ENCODE data around the gene COL18A1. TPM values are rescaled to one million over a fixed set of nuclear protein-coding genes. Genes with fewer than 3 reads are reported as not detected.
"Not testable (repeated sequence)": the region's sequence is repeated elsewhere in the genome, so short reads cannot be mapped to it uniquely, and the experiment has no call there.

The COL18A1 gene
- total RNA-seq (2014; rRNA removed; shearing (Covaris generic)), result 55.9 TPM in 2 replicates

DNA sequence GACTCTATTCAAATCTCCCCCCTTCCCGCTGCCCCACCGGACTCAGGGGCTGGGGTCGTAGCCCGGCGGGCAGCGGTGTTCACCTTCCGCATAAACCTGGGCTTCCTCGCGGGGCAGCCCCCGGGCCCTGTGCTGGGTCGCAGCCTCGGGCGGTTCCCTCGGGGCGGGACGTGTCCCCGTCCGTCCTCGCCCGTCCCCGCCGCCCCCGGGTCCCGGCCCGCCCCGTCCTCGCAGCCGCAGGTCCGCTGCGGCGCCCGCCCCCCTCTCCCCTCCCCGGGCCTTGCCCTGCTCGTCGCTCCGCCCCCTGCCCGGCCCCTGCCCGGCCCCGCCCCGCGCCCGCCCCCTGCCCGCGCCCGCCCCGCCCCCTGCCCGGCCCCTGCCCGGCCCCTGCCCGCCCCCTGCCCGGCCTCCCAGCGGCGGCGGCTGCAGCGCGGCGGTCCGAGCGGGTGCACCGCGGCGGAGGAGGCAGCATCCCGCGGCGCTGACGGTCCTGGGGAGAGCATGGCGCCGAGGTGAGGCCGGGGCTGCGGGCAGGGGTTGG, at the start of gene COL18A1:
TSS of gene COL18A1 (plus strand) at position 436 of the 541 bp plus-strand sequence. CDS start at position 502, 66 bp downstream.
- no peak for DNase-seq (ENCODE audit: low read depth in 1 of 2, low spot score in 2 of 2)
- H3K9me3 ChIP-seq (replicated peaks), result peaks cover 16% of the 10 kb centered on the region
- H3K27me3 ChIP-seq (replicated peaks), result peaks cover 9% of the 10 kb centered on the region; the same call in 1 of the 2 replicates
- no peak within 1 kb of the TSS for H3K27ac ChIP-seq
- peaks cover 7% of the 10 kb centered on the region; the same call in 1 of the 2 replicates for H3K36me3 ChIP-seq
- peak within 1 kb of the TSS; percentile 58 for H3K4me3 ChIP-seq
- H3K4me1 ChIP-seq (replicated peaks), result peaks cover 17% of the 10 kb centered on the region

DNA sequence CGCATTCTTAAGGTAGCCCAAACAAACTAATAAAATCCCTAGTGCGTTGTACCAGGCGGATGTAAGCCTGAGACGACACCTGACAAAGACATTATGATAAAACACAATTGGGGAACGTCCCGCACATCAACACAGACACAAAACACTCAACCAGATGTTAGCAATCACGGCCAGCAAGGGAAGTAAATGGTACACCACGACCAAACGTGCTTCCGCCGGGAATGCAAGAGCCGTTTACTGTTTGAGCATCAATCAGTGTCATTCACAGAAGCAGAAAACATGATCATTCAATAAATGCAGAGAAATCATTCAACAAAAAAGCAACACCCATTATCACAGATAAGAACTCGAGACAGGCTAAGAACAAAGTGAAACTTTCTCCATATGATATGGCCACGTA, 49.4 kb upstream of the COL18A1 start:
- H3K27ac ChIP-seq, result no peak overlapping the region
- 0 out of 2 replicates have a peak, but pooled peaks cover under 1% of the 10 kb centered on the region for H3K4me1 ChIP-seq (replicated peaks)
- no peak for DNase-seq (ENCODE audit: low read depth in 1 of 2, low spot score in 2 of 2)
- no peaks in the 10 kb centered on the region for H3K36me3 ChIP-seq
- H3K9me3 ChIP-seq (replicated peaks), result no peaks in the 10 kb centered on the region
- no peak overlapping the region for H3K4me3 ChIP-seq
- no peaks in the 10 kb centered on the region; the same call in 1 of the 2 replicates for H3K27me3 ChIP-seq (replicated peaks)

DNA sequence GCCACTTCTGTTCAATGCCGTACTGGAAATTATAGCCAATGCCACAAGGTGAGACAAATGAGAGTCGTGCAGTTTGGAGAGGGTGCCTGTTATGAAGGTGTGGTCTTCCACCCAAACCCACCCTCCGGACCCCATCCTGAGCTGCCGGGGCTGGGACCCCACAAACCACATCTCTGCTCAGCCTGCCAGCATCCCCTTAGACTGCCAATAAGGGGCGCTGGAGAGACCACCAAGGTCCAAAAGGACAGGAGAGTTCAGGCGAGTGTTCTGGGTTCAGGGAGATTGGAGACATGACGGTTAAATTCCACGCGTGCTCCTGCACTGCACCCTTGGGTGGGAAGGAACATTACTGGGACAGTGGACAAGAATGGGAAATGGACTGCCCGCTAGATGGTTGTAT, 48.7 kb upstream of the COL18A1 start:
- Histone ChIP-seq H3K4me3 (no peak overlapping the region), H3K4me1 (replicated peaks) (peaks cover 7% of the 10 kb centered on the region; the same call in 1 of the 2 replicates), H3K27ac (no peak overlapping the region), H3K27me3 (replicated peaks) (no peaks in the 10 kb centered on the region; the same call in 1 of the 2 replicates), H3K36me3 (no peaks in the 10 kb centered on the region), H3K9me3 (replicated peaks) (no peaks in the 10 kb centered on the region)
- DNase-seq (ENCODE audit: low read depth in 1 of 2, low spot score in 2 of 2), result no peak

DNA sequence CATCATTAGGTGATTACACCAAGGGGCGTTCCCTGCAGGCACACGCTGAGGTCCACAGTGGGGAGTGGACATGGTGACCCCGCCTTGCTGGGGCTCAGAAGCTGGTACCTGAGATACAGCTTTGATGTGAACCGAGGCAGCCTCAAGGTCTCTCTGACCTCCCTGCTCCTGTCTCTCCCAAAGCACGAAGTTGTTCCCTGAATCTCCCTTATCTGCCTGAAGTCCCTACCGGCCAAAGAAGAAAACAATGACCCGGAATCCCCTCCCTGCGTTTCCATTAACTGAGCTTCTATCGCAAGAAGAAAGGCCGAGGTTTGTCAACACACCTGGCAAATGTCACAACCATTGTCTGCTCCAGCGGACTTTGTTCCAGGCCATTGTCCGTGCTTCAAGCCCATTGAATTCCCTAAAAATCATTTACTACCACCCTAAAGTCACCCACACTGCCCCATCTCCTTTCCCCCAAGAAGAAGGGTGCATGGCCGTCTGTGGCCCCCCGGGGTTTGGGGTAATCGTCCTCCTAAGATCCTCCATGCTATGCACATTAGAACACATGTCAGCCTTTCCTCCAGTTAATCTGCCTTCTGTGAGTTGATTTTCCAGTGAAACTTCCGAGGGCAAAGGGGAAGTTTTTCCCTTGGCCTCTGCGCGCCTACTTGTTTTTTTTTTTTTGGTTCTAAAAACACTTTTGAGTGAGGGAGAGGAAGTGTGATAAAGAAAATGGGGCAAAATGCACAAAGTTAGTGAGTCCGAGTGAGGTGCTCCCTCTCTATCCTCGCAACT, 48.1 kb upstream of the COL18A1 start:
- Histone ChIP-seq H3K27me3 (replicated peaks) (no peaks in the 10 kb centered on the region; the same call in 1 of the 2 replicates), H3K36me3 (no peaks in the 10 kb centered on the region), H3K4me1 (replicated peaks) (peaks cover 12% of the 10 kb centered on the region), H3K9me3 (replicated peaks) (no peaks in the 10 kb centered on the region), H3K27ac (no peak overlapping the region), H3K4me3 (no peak overlapping the region)
- DNase-seq (ENCODE audit: low read depth in 1 of 2, low spot score in 2 of 2), result no peak

DNA sequence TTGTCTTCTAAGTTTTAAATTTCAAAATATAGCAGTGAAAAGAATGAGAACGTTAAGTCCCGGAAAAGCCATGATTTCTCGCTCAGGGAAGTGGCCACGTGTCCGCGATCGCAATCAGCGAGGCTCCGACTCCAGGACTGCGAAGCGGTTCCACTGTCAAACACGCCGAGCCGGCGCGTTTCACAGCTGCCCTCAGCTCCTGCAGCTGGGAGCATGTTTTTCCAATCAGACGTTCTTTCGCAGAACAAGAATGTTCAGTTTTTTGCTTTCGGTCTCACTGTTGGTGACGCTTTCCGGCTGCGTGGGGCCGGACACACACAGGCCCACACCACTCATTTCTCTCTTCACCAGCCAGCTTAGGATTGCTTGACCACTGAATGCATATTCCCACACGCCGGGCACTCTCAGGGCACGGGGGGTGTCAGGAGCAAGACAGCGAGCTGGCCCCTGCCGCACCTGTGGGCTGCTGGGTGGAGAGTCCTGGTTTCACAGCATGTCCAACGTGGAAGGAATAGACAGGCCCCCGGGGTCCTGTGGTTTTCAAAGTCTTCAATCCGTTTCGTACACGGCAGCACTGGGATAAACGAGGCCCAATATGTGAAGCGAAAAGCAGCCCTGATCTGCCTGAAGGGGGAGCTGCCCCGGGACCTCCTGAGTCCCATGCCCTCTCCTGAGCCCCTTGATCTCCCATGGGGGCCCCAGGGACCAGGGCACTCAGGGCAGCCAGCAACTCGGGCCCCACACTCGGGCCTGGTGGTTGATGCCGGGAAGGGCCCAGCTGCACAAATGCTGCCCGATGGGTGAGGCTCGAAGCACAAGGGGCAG, 47.3 kb upstream of the COL18A1 start:
- H3K27me3 ChIP-seq (replicated peaks), result no peaks in the 10 kb centered on the region; the same call in 1 of the 2 replicates
- DNase-seq (ENCODE audit: low read depth in 1 of 2, low spot score in 2 of 2), result no peak
- no peak overlapping the region for H3K27ac ChIP-seq
- H3K4me3 ChIP-seq, result no peak overlapping the region
- no peaks in the 10 kb centered on the region for H3K9me3 ChIP-seq (replicated peaks)
- H3K36me3 ChIP-seq, result no peaks in the 10 kb centered on the region
- peaks cover 13% of the 10 kb centered on the region for H3K4me1 ChIP-seq (replicated peaks)

DNA sequence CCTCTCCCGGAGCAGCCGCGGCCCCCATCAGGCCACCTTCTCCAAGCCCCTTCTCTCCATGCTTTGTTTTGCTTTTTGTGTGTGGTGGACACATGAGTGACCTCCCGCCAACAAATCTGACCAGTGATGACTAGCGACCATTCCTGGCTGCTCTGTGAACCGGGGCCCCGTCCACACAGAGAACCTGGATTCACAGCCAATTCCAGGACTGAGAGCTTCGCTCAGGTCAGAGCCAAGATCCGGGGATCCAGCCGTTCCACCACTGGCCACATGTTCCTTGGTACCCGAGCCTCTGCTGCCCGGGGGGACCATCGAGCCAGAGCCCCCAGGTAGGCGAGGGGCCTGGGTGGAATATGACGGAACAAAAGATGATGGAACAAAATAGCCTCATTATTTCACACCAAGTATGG, 46.7 kb upstream of the COL18A1 start:
- Histone ChIP-seq H3K4me3 (no peak overlapping the region), H3K9me3 (replicated peaks) (no peaks in the 10 kb centered on the region), H3K4me1 (replicated peaks) (peaks cover 17% of the 10 kb centered on the region), H3K36me3 (no peaks in the 10 kb centered on the region), H3K27me3 (replicated peaks) (no peaks in the 10 kb centered on the region; the same call in 1 of the 2 replicates), H3K27ac (no peak overlapping the region)
- no peak for DNase-seq (ENCODE audit: low read depth in 1 of 2, low spot score in 2 of 2)

DNA sequence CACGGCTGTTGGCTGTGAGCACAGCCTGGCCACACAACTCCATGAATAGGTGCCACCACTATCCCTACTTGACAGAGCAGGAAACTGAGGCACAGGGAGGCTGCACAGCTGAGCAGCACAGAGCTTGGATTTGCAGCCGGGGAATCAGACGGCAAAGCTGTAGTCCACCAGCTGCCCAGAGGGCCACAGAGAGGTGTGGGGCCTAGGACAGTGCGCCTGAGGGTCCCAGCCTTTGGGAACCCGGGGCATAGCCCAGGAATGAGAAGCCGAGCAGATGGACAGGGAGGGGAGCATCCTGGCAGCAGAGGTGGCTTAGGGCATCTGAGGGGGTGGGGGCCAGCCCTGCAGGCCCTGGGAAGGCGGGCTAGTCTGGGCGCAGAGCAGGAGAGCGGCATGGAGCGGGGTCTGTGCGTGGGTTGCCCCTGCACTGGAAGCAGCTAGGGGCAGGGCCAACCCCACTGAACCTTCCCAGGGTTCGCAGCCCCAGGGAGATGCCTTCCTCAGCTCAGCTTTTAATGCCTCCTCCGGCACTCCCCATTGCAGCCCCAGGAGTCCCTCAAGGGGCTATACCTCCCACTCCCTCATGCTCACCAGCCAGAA, 46.2 kb upstream of the COL18A1 start:
- Histone ChIP-seq H3K27ac (no peak overlapping the region), H3K36me3 (no peaks in the 10 kb centered on the region), H3K4me3 (no peak overlapping the region), H3K4me1 (replicated peaks) (peaks cover 23% of the 10 kb centered on the region), H3K9me3 (replicated peaks) (no peaks in the 10 kb centered on the region), H3K27me3 (replicated peaks) (no peaks in the 10 kb centered on the region; the same call in 1 of the 2 replicates)
- DNase-seq (ENCODE audit: low read depth in 1 of 2, low spot score in 2 of 2), result no peak

DNA sequence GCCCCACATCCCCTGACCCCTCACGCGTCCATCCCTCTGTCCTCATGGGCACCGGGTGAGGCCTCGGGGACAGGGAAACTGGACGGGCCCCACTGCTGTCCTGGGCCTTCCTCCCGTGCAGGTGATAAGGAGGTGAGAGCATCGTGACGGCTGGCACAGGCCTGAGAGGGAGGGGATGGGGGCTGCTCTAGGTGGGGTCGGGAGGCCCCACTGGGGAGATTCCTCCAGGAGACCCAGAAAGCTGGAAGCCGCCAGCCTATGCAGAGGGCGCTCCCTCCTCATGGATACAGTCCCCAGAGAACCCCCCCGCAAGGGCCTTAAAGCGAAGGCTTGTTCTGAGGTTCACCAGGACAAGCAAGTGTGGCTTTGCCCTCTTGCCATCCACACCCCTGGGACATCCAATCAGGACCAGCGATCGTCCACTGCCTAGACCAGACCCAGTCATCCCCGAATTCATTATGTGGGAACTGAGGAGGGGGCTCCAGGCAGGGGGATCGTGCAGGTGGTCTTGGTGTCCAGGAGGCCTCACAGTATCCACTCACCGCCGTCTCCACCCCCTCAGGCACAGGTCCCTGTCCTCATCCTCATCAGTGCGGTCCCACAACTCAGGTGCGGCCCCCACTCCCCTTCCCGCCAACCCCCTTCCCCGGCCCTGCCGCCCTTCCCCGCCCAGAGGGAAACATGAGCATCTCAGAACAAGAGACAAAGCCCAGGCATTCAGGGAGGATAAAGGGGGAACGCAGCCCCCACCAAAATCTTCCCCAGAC, 45.3 kb upstream of the COL18A1 start:
- Histone ChIP-seq H3K9me3 (replicated peaks) (no peaks in the 10 kb centered on the region), H3K27ac (no peak overlapping the region), H3K4me3 (no peak overlapping the region), H3K4me1 (replicated peaks) (peaks cover 31% of the 10 kb centered on the region), H3K36me3 (no peaks in the 10 kb centered on the region), H3K27me3 (replicated peaks) (no peaks in the 10 kb centered on the region; the same call in 1 of the 2 replicates)
- no peak for DNase-seq (ENCODE audit: low read depth in 1 of 2, low spot score in 2 of 2)

DNA sequence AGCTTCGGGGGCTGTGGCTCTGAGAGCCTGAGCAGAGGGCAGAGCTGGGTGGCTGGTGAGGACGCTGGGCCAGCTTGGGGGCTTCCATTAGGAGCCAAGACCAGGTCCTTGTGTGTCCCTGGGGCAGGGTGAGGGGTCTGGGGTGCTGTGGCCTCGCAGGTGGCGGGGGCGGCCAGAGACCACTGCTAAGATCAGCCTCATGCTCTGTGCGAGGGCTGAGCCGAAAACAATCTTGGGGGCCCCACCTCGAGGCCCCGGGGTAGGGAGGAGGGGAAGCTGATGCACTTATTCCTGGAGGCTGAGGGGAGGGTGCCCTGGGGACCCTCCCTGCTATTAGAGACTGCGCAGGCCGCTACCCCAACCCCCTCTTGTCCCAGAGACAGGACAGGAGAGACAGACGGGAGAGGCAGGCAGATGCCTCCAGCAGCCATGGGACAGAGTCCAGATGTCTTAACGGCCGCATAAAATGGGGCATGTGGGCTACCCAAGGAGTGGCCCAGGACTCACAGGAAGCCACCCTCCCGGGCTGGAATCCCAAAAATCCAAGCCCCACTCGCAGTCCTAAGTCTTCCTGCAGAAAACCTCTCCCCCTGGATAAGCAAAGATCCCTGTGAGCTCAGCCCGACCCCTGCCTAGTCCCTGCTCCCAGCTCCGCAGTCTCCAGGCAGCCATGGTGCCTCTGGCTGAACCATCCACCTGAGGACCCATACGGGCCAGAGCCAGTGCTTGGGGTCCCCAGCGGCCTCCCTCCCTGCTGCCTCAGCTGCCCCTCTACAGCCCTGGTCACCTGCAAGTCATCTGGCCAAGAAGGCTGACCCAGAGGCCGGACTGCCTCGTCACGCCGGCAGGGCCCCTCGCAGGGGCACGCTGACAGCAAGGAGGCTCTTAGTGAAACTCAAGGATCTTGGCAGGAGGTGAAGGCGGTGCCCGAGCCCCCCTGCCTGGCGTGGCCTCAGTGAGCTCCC, 43.6 kb upstream of the COL18A1 start:
- Histone ChIP-seq H3K36me3 (no peaks in the 10 kb centered on the region), H3K9me3 (replicated peaks) (no peaks in the 10 kb centered on the region), H3K27me3 (replicated peaks) (no peaks in the 10 kb centered on the region), H3K4me1 (replicated peaks) (peaks cover 48% of the 10 kb centered on the region), H3K4me3 (no peak overlapping the region), H3K27ac (no peak overlapping the region)
- no peak for DNase-seq (ENCODE audit: low read depth in 1 of 2, low spot score in 2 of 2)

DNA sequence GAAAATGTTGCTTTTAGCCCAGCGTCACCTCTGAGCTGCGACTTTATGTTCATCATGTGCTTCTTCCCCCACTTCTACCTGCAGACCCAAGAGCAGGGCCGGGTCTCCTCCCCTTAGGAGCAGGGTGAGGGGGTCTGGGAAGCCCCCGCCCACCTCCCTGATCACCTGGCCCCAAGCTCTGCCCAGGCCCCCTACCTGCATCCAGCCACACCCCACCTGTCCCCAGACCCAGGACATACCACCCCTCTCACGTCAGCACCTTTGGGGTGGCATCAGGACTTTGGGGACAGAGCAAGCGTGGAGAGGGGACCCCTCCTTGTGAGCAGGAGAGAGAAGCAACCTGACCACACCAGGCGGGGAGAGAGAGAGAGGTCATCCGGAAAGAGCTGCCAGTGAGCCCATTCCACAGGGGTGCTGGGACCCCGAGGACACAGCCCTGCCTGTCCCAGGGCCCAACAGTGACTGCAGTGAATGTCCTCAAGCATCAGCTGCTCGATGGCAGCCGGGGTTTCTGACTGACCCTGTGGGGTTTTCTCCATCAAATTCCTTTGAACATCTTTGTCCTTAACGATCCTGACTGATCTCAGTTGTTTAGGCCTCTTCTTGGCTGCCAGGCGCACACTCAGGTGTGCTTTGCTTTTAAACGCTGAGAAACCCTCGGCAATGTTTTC, 42.8 kb upstream of the COL18A1 start:
- no peaks in the 10 kb centered on the region for H3K27me3 ChIP-seq (replicated peaks)
- H3K36me3 ChIP-seq, result no peaks in the 10 kb centered on the region
- peaks cover 57% of the 10 kb centered on the region for H3K4me1 ChIP-seq (replicated peaks)
- no peaks in the 10 kb centered on the region for H3K9me3 ChIP-seq (replicated peaks)
- H3K4me3 ChIP-seq, result no peak overlapping the region
- DNase-seq (ENCODE audit: low read depth in 1 of 2, low spot score in 2 of 2), result no peak
- H3K27ac ChIP-seq, result no peak overlapping the region

DNA sequence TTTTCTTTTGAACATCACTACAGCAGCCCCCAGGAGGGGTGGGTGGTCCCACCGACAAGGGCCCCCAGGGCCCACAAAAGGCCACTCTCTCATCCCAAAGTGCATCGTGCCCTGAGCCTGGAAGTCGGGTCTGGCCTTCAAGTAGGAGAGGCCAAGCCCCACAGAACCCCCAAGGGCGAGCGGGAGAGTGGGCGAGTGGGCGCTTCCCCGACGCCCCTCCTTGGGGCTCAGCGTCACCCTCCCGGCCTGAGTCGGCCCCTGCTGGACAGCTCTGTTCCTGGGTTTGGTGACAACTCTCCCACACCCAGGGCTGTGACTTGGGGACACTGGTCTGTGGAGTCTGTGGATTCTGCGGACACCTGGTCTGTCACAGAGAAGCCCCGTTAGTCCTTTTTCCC, 42.2 kb upstream of the COL18A1 start:
- Histone ChIP-seq H3K27ac (no peak overlapping the region; the same call in 1 of the 2 replicates), H3K27me3 (replicated peaks) (no peaks in the 10 kb centered on the region), H3K9me3 (replicated peaks) (no peaks in the 10 kb centered on the region), H3K4me3 (no peak overlapping the region), H3K36me3 (no peaks in the 10 kb centered on the region), H3K4me1 (replicated peaks) (peaks cover 62% of the 10 kb centered on the region)
- no peak for DNase-seq (ENCODE audit: low read depth in 1 of 2, low spot score in 2 of 2)

DNA sequence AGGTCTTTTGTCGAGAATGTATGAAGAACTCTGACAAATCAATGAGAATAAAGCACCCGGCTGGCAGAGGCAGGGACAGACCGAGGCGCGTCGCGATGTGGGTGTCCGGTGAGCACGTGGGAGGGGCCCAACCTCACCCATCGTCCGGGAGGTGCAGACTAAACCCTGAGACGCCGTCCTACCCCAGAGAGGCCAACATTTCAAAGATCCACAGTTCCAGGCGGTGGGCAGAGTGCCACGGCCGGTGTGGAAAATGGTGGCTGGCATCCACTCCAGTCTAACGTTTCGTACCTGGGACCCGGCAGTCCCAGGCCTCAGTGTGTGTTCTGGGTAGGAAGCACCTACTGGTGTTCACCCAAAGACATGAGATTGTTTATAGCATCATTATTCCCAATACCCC, 41.7 kb upstream of the COL18A1 start:
- H3K4me3 ChIP-seq; H3K27me3 ChIP-seq (replicated peaks); H3K36me3 ChIP-seq; DNase-seq (ENCODE audit: low read depth in 1 of 2, low spot score in 2 of 2); H3K9me3 ChIP-seq (replicated peaks): not testable (repeated sequence)
- Histone ChIP-seq H3K4me1 (replicated peaks) (peaks cover 64% of the 10 kb centered on the region), H3K27ac (peak overlapping the region; percentile 99)
